ENCODE results near the gene PRM3.

Gene PRM3

DNA sequence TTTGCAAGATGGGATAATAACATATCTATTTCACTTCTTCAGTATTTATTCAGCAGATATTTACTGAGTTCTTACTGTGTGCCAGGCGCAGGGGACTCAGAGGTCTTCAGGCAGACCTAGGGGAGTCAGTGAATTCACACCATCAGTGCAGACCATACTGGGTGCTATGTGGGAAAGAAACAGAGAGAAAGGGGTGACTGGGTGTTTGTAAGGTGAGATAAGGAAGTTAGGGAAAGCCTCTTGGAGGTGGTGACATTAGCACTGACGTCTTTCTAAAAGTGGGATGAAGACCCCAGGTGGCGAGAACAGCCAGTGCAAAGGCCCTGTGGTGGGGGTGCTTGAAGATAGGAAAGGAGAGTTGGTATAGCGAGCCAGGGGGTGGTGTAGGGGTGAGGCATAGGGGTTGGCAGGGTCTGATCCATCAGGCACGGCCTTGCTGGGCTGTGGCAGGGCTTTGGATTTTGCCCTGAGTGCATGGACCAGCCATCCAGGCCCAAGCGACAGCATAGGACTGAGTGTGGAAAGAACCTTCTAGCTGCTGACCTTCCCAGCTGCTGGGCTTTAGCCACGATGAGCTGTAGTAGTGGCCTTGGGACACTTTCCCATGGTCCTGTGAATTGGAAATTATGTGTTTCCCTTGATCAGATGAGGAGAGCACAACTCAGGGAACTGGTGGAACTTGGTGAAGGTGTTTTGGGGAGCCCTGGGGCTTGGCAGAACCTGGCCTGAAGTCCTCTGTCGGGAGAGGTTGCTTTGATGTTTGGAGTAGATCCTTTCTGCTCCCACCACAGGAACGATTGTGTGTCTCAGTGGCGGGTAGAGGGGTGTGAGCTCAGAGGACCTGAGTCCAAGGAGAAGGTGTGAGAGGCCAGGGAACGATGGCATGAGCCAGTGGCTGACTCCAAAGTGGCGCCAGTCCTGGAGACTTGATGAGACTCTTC is 13.5 kb downstream of the PRM3 start:
- DNase-seq, result no peak

DNA sequence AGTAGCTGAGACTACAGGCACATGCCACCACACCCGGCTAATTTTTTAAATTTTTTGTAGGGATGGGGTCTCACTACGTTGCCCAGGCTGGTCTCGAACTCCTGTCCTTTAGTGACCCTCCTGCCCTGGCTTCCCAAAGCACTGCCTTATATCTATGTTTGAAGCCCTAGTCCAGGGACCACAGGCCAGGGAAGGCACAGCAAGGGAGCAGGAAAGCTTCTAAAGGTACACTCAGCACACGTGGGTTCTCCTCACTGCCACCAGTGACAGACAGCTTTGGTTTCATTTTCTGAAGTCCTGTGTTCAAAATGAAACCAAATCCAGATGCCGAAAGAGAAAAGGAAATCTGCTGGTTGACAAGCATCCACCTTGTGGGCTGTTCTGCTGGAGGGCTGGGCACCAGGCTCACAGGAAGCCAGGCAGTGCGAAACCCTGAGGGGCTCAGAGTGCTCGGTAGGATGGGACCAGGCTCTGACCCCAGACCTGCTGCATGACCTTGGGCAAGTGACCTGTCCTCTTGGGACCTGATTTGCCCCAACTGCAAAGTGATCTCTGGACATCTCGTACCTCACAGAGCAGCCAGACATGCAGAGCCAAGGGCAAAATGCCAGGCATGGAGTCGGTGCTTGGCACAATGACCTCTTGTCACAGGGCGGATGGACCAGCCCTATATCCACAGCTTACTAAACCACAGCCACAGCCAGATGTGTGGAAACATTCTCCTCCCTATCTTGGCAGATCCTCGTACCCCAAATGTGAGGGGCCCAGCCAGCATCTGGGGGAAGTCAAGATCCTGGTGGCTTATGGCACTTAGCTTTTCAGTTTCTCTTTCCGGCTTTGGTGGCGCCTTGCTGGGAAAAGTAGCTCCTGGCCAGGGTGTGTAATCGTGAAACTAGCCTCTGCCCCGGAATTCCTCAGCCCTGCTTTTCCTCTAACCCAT is 14.6 kb downstream of the PRM3 start:
- DNase-seq, result peak in 41 of 51 donors; percentile 3 to 80 (median 41)

DNA sequence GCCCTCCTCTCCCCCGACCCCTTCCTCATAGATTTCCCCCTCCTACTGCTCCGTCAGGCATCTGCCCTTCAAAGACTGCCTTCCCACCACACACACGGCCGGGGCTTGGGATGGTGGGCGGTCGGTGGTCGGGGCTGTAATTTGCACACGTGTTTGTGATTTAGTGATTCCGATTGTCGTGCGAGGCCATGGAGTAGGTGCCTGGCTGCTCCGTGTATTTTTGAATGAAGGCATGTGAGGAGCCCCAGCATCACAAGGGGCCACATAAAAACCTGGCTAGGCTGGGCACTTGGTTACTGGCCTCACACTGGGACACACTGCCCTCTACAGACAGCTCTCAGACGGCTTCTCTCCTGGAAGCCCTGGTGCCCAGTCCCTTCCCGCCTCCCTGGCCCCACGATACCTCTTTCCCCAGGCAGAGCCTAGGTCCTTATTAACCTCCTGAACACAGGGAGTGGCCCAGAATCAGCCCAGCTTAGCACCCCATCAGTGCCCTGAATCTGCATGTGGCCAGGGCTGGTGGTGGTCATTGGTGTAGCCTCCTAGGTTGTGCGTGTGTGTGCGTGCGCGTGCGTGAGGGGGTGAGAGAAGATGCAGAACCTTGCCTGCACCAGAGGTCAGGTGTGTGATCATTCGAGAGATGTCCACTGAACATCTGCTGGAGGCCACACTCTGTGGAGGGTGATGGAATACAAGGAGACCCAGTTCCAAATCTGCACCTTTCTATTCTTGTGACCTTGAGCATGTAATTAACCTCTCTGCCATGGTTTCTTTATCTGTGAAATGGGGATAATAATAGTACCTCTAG is 16.1 kb downstream of the PRM3 start:
- peak in 47 of 51 donors; percentile 9 to 79 (median 54) for DNase-seq

DNA sequence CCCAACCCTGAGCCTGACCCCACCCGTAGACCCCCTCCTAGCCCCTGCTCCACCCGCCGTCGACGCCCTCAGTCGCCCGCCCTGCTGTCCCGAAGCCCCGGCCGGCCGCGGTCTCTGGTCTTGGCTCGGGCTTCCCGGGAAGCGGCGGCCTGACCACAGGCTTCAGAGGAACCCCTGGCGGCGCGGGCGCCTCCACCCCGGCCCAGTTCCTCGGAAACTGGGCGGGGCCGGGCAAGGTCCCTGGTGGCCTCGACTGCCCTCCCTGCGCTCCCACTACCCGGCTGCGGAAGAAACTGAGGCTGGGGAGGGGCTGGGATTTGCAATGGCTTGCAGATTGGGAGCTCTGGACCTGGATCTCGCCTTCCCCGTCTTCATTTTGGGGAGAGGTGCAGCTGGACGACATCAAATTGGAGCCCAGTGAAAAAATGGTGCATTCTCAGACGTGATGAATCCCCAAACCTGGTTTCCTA is 16.7 kb downstream of the PRM3 start:
- DNase-seq, result peak in 20 of 51 donors; percentile 18 to 64 (median 44)

DNA sequence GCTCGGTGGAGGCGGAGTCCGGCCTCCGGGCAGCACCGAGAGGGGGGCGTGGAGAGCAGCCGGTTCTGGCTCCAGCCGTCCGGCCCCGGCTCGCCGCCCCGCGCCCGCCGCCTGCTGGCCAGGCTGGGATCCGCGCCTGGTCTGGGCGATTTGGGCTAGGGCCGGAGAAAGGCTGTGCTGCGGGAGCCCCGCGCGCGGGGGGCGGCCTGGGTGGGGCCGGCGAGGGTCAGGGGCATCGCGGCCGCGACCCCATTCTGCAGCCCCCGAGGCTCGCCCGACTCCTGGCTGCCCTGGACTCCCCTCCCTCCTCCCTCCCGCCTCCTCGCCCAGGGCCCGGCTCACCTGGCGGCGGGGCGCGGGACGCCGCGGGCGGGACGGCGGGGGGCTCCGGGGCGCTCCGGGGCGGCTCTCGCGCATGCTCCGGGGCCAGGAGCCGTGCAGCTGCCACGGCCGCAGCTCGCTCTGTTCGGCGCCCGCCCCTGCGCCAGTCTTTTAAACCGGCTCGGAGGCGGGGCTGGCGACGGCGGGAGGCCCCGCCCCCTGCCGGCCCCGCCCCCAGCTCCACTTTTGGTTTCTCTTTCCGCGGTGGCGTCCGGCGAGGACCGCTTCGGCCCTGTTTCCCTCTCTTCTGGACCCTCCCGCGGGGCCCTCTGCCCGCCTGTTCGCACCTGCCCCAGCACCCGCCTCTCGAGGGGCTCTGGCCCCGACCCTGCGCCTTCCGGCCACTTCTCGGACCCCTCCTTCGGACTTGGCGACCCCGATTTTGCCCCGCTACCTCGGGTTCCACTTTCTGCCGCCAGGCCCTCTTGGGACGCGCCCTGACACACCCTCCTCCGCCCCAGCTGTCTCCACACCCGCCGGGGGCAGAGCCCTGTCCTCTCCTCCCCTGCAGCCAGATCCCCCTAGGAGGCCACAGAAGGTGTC is 17.4 kb downstream of the PRM3 start, which contains the start of gene SOCS1:
SOCS1 (minus strand) TSS at position 468 of the 924 bp plus-strand sequence. CDS start 726 bp downstream, outside the sequence.
- peak; percentile 16 to 88 (median 71) for DNase-seq

DNA sequence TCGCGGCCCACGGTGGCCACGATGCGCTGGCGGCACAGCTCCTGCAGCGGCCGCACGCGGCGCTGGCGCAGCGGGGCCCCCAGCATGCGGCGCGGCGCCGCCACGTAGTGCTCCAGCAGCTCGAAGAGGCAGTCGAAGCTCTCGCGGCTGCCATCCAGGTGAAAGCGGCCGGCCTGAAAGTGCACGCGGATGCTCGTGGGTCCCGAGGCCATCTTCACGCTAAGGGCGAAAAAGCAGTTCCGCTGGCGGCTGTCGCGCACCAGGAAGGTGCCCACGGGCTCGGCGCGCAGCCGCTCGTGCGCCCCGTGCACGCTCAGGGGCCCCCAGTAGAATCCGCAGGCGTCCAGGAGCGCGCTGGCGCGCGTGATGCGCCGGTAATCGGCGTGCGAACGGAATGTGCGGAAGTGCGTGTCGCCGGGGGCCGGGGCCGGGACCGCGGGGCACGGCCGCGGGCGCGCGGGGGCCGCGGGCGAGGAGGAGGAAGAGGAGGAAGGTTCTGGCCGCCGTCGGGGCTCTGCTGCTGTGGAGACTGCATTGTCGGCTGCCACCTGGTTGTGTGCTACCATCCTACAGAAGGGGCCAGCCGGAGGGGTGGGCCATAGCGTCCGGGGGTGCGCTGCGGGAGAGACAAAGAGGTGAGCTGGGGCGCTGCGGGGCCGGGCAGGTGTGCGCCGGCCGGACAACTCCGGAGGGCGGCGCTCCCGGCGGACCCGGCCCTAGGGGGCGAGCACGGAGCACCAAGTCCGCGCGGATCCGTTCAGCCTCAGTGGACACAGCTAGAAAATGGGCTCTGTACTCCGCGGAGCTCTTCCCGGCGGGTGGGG is 18.3 kb downstream of the PRM3 start:
- peak in 12 of 51 donors; percentile 10 to 62 (median 29) for DNase-seq

DNA sequence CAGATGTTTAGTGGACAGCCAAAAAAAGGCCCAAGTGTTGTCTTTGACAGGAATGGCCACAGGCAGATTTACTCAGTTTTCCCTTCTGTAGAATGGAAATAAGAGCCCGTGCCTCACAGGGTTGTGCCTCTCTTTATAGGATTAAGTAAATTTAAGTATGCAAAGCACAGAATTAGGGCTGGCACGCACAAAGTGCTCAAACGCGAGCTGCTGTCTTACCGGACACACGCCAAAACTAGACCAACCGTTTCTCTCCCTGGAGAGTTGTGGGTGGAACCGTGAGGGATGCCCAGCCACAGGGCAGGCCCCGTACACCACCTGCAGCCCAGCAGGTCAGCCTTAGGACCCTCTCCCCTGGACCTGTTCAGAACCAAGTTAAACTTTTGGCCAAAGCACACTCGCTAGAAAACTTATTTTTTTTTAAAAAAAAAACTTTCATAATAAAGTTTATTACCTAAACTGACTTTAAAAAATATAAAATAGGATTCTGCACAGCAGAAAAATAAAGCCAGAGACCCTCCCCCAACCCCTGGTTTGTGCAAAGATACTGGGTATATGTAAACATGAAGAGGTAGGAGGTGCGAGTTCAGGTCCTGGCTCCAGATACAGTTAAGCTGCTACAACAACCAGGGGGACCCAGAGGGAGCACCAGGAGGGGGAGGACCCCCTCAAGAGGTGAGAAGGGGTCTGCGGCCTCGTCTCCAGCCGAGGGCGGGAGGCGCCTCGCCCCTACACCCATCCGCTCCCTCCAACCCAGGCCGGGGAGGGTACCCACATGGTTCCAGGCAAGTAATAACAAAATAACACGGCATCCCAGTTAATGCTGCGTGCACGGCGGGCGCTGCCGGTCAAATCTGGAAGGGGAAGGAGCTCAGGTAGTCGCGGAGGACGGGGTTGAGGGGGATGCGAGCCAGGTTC is 19.2 kb downstream of the PRM3 start:
- no peak for DNase-seq

DNA sequence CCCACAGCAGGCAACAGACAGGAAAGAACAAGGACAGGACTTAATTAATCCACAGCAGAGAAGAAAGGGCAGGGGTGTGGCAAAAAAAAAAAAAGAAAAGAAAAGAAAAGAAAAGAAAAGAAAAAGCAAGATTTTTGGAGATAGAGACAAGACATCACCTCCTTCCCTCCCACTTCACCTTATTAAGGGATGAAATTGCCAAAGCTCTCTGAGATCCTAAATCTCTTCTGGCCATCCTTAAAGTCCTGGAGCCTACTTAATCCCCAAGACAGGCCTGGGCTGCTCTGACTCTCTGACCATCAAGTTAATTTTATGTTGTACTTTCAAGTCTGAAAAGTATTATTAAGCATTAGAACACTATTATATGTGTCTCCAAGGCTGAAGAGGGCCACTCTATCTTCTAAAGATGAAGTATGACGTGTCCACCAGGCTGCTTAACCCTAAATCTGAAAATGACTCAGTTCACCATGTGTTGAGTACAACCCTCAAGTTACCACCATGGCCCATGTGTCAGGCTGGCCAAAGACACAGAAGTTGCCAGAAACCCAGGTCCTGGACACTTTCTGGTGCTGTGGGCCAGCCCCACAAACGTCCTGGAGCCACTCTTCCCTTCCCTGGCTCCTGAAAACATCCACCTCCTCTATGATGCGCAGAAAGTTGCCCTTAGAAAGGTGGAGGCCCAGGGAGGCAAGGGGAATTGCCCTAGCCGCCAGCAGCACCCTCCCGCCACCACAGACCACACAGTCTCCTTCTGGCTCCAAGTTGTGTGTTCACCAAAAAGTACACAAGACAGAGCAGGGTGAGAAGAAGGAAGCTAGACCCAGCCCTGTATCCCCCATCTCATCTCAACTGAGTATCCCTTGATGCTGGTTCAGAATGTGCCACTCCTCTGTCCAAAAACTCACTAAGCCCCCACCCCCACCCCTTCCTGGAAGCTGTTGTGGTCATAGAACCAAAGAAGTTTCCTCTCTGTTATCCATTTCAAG is 20.1 kb downstream of the PRM3 start:
- no peak for DNase-seq

DNA sequence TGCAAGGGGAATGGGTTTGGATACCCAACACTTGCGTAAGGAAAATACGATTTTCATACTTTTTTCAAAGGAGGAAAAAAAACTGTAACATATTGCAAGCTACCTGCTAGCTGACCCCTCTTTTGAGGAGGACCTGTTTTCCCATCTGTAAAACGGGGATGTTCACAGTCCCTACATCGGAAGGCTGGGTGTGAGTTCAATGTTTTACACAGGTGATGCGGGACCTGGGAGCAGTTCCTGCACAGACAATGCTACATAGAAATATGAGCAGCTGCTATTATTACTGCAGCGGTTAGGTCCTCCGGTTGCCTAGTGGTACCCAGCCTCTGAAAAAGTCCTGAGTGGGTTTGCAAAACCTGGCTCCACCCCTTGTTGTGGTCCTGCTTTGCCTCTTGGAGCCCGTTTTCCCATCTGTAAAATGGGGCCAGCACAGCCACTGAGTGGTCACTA is 20.9 kb downstream of the PRM3 start:
- DNase-seq, result no peak

DNA sequence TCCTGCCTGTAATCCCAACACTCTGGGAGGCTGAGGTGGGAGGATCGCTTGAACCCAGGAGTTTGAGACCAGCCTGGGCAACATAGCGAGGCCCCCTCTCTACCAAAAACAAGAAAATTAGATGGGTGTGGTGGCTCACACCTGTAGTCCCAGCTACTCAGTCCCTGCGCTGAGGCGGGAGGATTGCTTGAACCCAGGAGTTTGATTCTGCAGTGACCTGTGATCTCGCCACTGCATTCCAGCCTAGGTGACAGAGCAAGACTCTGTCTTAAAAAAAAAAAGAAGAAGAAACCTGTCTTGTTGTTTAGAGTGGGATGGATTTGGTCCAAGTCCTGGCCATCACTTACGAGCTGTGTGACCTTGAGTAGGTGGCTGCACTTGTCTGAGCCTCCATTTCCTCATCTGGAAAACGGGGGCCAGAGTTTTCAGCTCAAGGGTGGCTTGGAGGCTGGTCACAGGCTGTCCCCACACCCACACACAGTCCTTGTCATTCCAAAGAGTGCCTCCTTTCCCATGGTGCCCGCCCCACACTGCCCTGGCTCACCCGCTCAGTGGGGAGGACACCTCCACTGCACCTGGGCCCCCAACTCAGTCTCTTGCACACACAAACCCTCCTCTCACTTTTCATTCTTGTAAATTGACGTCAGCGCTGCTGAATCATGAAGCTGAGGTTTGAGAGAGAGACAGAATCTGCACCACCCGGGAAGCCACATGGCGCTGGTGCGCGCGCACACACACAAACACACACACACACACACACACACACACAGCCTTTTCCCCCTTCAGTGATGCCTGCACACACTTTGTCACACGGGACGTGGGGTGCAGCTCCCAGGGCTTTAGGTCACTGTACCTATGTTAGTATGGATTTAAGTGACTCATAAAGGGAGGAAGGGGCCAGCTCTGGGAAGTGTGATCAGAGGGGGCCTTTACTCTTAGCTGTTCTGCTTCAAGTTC is 21.6 kb downstream of the PRM3 start:
- DNase-seq, result no peak

DNA sequence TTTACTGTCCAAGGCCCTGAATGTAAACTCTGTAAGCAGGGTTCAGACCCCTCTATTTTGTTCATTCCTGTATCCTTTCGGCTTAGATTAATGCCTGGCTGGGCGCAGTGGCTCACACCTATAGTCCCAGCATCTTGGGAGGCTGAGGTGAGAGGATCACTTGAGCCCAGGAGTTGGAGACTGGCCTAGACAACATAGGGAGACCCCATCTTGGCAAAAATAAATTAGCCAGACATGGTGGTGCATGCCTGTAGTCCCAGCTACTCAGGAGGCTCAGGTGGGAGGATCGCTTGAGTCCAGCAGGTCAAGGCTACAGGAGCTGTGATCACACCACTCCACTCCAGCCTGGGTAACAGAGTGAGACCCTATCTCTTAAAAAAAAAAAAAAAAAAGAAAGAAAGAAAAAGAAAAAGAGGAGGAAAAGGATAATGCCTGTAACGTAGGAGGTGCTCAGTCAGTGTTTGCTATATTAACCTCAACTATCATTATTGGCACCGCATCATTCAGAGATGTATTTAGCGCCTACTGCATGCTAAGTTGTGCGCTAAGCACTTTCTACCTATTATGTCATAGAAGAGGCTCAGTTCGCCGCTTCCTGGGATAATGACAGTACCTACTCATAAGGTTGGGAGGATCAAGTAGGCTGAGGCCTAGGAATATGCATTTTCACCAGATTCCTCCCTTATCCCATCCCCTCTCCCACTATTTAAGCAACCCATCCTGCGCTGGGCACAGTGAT is 22.5 kb downstream of the PRM3 start:
- no peak for DNase-seq

DNA sequence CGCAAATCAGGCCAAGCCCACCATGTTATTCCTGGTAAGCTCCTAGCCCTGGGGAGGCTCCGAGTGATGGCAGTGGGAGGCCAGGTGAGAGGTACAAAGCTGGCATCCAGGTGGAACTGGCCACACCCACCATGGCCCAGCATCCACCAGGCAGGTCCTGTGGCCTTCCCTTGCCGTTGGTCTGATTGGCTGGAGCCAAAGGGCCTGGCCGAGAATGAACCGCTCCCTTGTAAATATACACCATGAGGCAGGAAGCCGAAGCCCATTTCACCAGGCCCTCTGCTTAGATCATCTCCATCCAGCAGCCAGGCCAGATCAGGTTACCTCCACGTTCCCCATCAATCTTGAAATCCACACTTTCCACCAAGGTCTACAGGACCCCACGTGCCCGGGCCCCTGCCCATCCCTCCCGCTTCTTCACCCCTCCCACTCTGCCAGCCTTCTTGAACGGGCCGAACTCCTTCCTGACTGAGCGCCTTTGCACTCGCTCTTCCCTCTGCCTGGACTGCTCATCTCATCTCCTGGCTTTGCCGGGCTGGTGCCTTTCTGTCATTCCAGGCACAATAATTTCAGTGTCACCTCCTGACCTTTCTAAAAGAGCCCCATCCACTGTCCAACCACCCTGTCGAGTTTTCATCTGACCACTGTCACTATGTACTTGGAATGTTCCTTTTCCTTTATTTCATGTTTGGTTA is 23.2 kb downstream of the PRM3 start:
- DNase-seq, result no peak

DNA sequence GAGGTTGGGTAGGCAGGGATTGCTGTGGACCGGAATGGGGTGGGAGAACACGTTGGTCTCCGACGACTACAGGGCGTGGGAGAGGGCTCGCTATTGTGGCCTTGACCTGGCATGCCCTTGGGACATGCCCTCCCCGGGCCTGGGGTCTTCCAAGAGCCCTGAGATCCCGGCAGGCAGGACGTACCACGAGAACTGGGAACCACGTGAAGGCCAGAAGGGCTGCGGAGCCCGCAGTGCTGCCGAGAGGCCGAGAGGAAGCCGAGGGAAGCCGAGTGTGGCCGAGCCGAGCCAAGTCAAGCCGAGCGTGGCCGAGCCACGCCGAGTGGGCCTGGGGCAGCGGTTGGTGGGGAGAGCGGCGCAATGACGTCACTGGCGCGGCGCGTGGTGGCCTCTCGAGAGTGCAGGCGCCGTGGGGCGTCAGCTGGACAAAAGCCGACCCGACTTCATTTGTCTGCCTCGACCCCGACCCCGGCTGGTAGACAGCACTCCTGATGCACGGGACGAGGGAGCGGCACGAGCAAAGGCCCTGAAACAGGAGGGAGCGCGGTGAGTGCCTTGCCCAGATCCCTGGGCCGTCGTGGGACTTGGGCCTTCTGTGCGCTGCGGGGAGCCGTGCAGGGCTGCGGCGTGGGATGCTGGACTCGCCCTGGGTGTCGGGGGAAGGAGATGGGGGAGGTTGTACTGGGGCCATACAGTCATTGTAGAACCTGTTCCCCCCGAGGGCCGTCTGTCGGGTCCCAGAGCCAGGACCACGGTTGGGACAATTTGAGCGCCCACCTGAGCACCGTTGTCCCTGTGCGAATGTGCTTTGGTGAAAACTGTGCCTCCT is 24.0 kb downstream of the PRM3 start:
- no peak for DNase-seq
